Activated CD8-positive, alpha-beta memory T cell treated with anti-CD3 and anti-CD28 coated beads, Interleukin-2, amount 50 U/mL, for 24 hours (primary cell): ENCODE data around the gene STXBP1.
A peak's percentile ranks its signal among the peaks of the same experiment; 100 is the strongest.

Experiments used
- DNase-seq: peaks from one replicate; pipeline ENCODE4 v3.0.0-alpha.2; 2020; ENCODE audit errors: extremely low read depth

Gene STXBP1

GRCh38 chr9:127693697-127694096 lies 81.6 kb downstream of the STXBP1 start:
- DNase-seq = no peak

- DNase-seq = no peak
Observed at GRCh38 chr9:127694890-127695720, 83.0 kb downstream of the STXBP1 start.

DNA sequence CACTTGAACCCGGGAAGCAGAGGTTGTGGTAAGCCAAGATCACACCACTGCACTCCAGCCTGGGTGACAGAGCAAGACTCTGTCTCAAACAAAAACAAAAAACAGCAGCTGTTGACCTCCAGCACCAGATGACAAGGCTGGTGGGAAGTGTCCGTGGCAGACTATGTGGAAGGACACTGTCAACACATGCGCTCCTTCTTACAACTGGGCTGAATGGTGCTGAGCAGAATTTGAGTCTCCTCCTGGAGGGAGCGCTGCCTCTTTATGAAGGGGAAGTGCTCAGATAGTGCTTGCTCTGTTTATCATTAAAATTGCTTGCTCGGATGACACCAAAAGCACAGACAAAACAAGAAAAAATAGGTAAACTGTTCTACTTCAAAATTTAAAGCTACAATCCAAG lies 85.5 kb downstream of the STXBP1 start:
- no peak for DNase-seq

GRCh38 chr9:127698386-127698785 lies 86.3 kb downstream of the STXBP1 start:
- DNase-seq = no peak

GRCh38 chr9:127698985-127699670 lies 87.1 kb downstream of the STXBP1 start:
- peak; percentile 79 for DNase-seq

DNA sequence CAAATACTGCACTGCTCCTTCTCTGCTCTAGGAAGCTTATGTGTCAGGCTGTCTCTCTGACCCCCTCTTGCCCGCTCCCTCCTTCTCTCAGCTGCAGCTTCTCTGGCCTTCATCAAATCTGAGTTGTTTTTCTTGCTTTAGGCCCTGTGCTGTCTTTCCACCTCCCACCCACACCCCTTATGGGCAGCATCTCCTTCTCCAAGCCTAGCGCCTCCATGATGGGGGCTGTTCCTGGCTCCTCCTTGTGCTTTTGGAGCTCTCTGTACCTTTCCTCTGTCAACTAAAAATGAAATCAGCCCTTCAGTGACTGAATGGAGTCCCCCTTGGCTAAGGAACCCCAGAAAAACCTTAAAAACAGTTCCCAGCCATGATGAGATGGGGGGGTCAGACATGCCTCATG lies 88.1 kb downstream of the STXBP1 start:
- no peak for DNase-seq

GRCh38 chr9:127700594-127701255 lies 88.6 kb downstream of the STXBP1 start:
- no peak for DNase-seq

GRCh38 chr9:127703289-127703946 lies 91.3 kb downstream of the STXBP1 start:
- DNase-seq = no peak

- DNase-seq = no peak
Observed at GRCh38 chr9:127705577-127706379, 93.7 kb downstream of the STXBP1 start.

- no peak for DNase-seq
Observed at GRCh38 chr9:127706836-127707241, 94.8 kb downstream of the STXBP1 start, which contains the start of gene CFAP157. Gene CFAP157, plus strand, starts transcription at chr9:127706988. Its CDS starts 44 bp downstream, at chr9:127707032.

DNA sequence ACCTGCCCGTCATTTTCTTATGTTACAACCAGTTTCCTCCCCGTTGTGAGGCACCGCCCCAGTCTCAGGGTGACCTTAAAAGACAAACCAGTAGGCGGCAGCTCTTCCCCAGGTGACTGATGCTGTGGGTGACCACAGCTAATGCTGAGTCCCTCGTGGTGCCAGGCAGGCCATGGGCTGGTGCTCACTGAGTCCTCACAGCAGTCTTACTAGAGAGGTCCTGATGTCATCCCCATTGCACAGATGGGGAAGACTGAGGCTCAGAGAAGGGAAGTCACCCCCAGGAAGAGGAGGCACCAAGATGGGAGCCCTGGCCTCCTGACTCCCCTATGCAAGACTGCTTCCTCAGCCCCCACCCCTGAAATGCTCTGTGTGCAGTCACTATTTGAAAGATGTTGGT lies 95.7 kb downstream of the STXBP1 start:
- DNase-seq = no peak

DNA sequence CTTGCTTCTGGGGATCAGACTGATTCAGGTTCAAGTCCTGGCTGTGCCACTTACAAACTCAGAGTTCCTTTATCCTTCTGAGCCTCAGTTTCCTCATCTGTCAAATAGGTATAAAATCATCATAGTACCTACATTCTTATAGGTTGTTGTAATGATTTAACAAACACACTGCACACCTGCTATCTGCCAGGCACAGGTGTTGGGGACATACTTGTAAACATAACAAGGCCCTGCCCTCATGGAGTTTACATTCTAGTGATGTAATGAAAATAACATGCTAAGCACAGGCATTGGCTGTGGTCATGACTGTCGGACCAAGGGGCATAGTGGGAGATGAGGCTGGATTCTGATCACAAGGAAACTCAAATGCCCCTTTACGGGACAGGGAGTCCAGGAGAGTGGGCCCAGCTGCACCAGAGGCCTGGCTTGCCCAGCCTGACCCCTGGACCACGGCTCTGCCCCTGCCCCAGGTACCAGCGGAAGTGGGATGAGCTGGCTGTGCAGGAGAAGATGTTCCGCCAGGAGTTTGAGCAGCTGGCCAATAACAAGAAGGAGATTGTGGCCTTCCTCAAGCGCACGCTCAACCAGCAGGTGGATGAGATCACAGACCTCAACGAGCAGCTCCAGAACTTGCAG lies 97.0 kb downstream of the STXBP1 start:
- no peak for DNase-seq

DNA sequence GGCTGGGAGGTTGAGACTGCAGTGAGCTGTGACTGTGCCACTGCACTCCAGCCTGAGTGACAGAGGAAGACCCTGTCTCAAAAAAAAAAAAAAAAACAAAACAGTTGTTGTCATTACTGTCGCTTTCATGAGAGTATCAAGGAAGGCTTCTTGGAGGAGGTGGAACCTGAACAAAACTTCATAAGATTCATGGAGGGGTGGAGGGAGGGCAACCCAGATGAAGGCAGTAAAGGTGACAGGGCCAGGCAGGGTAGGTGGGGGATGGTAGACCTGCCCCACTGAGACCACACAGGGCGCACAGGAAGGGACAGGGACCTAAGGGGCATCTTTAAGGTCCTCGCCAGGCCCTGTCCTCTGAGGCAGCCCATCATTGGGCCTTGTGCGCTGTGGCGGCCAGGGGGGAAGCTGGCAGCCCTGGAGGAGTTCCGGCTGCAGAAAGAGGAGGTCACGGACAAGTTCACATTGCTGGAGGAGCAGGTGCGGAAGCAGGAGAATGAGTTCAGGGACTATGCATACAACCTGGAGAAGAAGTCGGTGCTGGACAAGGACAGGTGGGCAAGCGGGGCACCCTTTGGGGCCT lies 98.2 kb downstream of the STXBP1 start:
- DNase-seq = no peak

- DNase-seq = no peak
Observed at GRCh38 chr9:127711226-127711701, 99.2 kb downstream of the STXBP1 start.

DNA sequence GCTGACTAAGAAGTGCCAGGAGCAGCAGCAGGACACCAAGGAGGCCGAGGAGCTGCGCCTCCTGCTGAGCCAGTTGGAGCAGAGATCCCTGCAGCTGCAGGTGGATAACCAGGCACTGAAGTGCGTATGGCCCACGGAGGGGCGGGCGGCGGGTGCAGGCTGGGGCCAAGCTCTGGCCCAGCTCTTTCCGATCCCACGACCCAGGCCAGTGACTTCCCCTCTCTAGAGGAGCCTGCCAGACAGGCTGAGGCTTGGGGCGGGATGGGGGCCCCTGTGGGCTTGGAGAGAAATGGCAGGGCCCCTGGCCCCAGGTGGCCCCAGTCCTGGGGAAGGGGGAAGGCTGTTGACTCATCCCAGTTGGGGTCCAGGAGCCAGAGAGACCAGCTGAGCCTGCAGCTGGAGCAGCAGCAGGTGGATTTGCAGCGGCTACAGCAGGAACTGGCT lies 99.8 kb downstream of the STXBP1 start:
- DNase-seq = no peak

GRCh38 chr9:127712371-127712770 lies 100.3 kb downstream of the STXBP1 start:
- no peak for DNase-seq

DNA sequence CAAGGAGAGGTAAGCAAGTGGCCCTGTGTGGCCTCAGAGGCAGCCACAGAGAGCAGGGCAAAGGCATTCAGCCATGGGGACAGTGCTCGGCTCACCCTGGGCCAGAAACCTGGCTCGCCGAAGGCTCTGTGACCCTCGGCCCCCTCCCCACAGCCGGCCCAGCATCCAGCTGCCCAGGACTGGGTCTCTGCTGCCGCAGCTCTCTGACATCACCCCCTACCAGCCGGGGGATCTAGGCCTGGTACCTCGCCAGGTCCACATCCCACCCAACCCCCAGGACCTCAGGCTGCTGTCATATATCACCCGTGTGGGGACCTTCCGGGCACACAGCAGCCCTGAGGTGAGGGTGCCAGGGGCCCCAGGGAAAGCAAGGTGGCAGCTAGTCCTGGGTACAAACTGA lies 100.8 kb downstream of the STXBP1 start:
- no peak for DNase-seq

- no peak for DNase-seq
Observed at GRCh38 chr9:127714020-127714750, 102.1 kb downstream of the STXBP1 start.

- no peak for DNase-seq
Observed at GRCh38 chr9:127714951-127715469, 102.9 kb downstream of the STXBP1 start.
